Neural crest cell (in vitro differentiated cells): ENCODE results near the gene HS3ST2. TPM values are rescaled to one million over a fixed set of nuclear protein-coding genes. Genes with fewer than 3 reads are reported as not detected.

Experiments
- DNase-seq: peaks from one replicate; pipeline ENCODE4 v3.0.0; 2021; ENCODE audit warnings: low read depth, mixed read lengths, low spot score
- H3K27ac Mint-ChIP-seq: one replicate; pipeline ENCODE4 v1.8.0; 2021; ENCODE audit warnings: mild to moderate bottlenecking, mixed read lengths; ENCODE audit not compliant: unreplicated experiment
- H3K27me3 Mint-ChIP-seq: 2 replicates; pipeline ENCODE4 v1.8.0; 2021; ENCODE audit warnings: low read depth, mild to moderate bottlenecking, mixed read lengths
- H3K36me3 Mint-ChIP-seq: 2 replicates; pipeline ENCODE4 v1.8.0; 2021; ENCODE audit warnings: low read depth, mild to moderate bottlenecking, mixed read lengths
- H3K4me1 Mint-ChIP-seq: 2 replicates; pipeline ENCODE4 v1.8.0; 2021; ENCODE audit warnings: mixed read lengths
- H3K4me3 Mint-ChIP-seq: one replicate; pipeline ENCODE4 v1.8.0; 2021; ENCODE audit warnings: mild to moderate bottlenecking, mixed read lengths
- H3K9me3 Mint-ChIP-seq: 2 replicates; pipeline ENCODE4 v1.8.0; 2021; ENCODE audit warnings: mixed read lengths
- total RNA-seq: library from RNA; stranded (reverse); gene quantifications from 2 replicates; pipeline ENCODE4 v1.2.1, GENCODE V29; 2021
- TF ChIP-seq, protein P1 (sequence below): fragments of 200-600 bp; sonication (generic); conservative IDR thresholded peaks from 2 replicates; pipeline ENCODE4 v1.5.0; 2021; ENCODE audit warnings: antibody characterized with exemption, mild to moderate bottlenecking

Gene HS3ST2
- total RNA-seq, 1 donor from 2014 or later = not detected

- Mint-ChIP-seq H3K4me1 (no peaks in the 10 kb centered on the region), H3K4me3 (no peak overlapping the region), H3K9me3 (no peaks in the 10 kb centered on the region), H3K27ac (no peak overlapping the region), H3K36me3 (no peaks in the 10 kb centered on the region), H3K27me3 (peaks cover 38% of the 10 kb centered on the region)
- TF ChIP-seq, protein P1, sequence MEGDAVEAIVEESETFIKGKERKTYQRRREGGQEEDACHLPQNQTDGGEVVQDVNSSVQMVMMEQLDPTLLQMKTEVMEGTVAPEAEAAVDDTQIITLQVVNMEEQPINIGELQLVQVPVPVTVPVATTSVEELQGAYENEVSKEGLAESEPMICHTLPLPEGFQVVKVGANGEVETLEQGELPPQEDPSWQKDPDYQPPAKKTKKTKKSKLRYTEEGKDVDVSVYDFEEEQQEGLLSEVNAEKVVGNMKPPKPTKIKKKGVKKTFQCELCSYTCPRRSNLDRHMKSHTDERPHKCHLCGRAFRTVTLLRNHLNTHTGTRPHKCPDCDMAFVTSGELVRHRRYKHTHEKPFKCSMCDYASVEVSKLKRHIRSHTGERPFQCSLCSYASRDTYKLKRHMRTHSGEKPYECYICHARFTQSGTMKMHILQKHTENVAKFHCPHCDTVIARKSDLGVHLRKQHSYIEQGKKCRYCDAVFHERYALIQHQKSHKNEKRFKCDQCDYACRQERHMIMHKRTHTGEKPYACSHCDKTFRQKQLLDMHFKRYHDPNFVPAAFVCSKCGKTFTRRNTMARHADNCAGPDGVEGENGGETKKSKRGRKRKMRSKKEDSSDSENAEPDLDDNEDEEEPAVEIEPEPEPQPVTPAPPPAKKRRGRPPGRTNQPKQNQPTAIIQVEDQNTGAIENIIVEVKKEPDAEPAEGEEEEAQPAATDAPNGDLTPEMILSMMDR = peak; percentile 67
- peak; percentile 63 for DNase-seq
Observed at GRCh38 chr16:22948603-22949368, 134.8 kb downstream of the HS3ST2 start.

DNA sequence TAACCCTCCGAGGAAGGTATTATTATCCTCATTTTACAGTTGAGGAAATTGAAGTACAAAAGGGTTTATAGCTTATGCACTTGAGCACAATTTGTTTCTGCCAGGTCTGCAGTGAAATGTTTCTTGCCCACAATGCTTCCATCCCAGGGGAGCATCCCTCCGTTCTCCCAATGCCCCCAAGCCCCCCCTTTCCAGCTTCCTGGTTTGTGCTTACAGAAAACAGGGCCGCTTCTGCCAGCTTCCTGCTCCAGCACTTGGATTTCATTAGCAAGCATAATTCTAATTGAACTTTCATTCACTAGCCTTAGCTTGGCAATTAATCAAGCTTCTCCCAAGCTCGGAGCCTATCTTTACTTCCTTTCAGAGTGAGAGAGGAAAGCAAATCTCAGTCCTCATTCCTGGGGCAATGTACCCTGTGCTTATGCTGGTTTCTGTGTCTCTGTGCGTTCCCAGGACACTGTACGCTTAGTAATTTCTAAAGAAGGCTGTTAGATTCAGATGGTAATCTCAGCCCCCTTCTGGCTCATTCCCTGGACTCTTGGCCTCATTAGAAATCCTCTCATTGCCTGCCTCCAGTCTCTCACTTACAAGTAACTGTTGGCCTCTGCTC is 141.6 kb downstream of the HS3ST2 start:
- TF ChIP-seq, protein P1 = no peak
- H3K4me3 Mint-ChIP-seq = no peak overlapping the region
- no peaks in the 10 kb centered on the region for H3K4me1 Mint-ChIP-seq
- no peaks in the 10 kb centered on the region for H3K36me3 Mint-ChIP-seq
- H3K27ac Mint-ChIP-seq = no peak overlapping the region
- H3K9me3 Mint-ChIP-seq = no peaks in the 10 kb centered on the region
- H3K27me3 Mint-ChIP-seq = peaks cover 34% of the 10 kb centered on the region
- DNase-seq = no peak

- H3K4me1 Mint-ChIP-seq = no peaks in the 10 kb centered on the region
- DNase-seq = no peak
- no peaks in the 10 kb centered on the region for H3K36me3 Mint-ChIP-seq
- TF ChIP-seq, protein P1 = no peak
- H3K27ac Mint-ChIP-seq = no peak overlapping the region
- H3K4me3 Mint-ChIP-seq = no peak overlapping the region
- H3K9me3 Mint-ChIP-seq = peaks cover 6% of the 10 kb centered on the region
- H3K27me3 Mint-ChIP-seq = peaks cover 50% of the 10 kb centered on the region
Observed at GRCh38 chr16:22961206-22961605, 147.2 kb downstream of the HS3ST2 start.

GRCh38 chr16:22962905-22963304 is 148.9 kb downstream of the HS3ST2 start:
- TF ChIP-seq, protein P1 = no peak
- H3K4me1 Mint-ChIP-seq = no peaks in the 10 kb centered on the region
- peaks cover 54% of the 10 kb centered on the region for H3K27me3 Mint-ChIP-seq
- H3K4me3 Mint-ChIP-seq = no peak overlapping the region
- no peak overlapping the region for H3K27ac Mint-ChIP-seq
- H3K9me3 Mint-ChIP-seq = peaks cover 6% of the 10 kb centered on the region
- DNase-seq = no peak
- H3K36me3 Mint-ChIP-seq = no peaks in the 10 kb centered on the region
